Cardiac muscle cell (in vitro differentiated cells and primary cell): ENCODE data around the gene CYTH1. TPM values are rescaled to one million over a fixed set of nuclear protein-coding genes. Genes with fewer than 3 reads are reported as not detected.

Source experiments
- DNase-seq, 2 donors: peaks; one replicate each; pipeline versions ENCODE4 v3.0.0 to v3.0.0-alpha.2; 2010 to 2017; ENCODE audit warnings: low read depth in 1 of 2, low spot score in 1 of 2
- H3K27ac ChIP-seq: fragments of 200-600 bp; sonication (generic); 2 replicates; pipeline ENCODE4 v1.5.1; 2016
- H3K27me3 ChIP-seq: fragments of 200-600 bp; sonication (generic); 2 replicates; pipeline ENCODE4 v1.6.0; 2016; ENCODE audit warnings: control low read depth
- H3K36me3 ChIP-seq: fragments of 200-600 bp; sonication (generic); 2 replicates; pipeline ENCODE4 v1.5.1; 2016; ENCODE audit warnings: control low read depth
- H3K4me1 ChIP-seq: fragments of 200-600 bp; sonication (generic); 2 replicates; pipeline ENCODE4 v1.8.1; 2017; ENCODE audit warnings: low read depth, mild to moderate bottlenecking, mixed run types
- H3K4me3 ChIP-seq: fragments of 200-600 bp; sonication (generic); 2 replicates; pipeline ENCODE4 v1.5.1; 2016; ENCODE audit warnings: mild to moderate bottlenecking
- H3K9me3 ChIP-seq: fragments of 200-600 bp; sonication (generic); 2 replicates; pipeline ENCODE4 v1.5.1; 2017; ENCODE audit warnings: low read depth, mild to moderate bottlenecking, control low read depth
- CTCF ChIP-seq: IDR thresholded peaks from 2 replicates; pipeline ENCODE4 v1.5.1; 2012; ENCODE audit warnings: low read depth, mild to moderate bottlenecking, low read length
- polyA plus RNA-seq: library from polyadenylated mRNA; unstranded; fragments of >200 nt; fragmentation: Nextera tagmentation; extraction: Ambion mirVana; gene quantifications from 2 replicates; pipeline ENCODE4 v1.2.1, GENCODE V29; 2016
- total RNA-seq: library from RNA; depleted of rRNA; stranded (reverse); fragments of >200 nt; gene quantifications from 2 replicates; pipeline ENCODE4 v1.2.3, GENCODE V29; 2016

CYTH1 gene
- total and polyA plus RNA-seq, 2 experiments from 2014 or later: 21.9 to 39.6 TPM

GRCh38 chr17:78726513-78726912 lies 55.6 kb downstream of the CYTH1 start:
- Histone ChIP-seq H3K27ac (no peak overlapping the region), H3K27me3 (no peaks in the 10 kb centered on the region), H3K9me3 (no peaks in the 10 kb centered on the region), H3K4me1 (peaks cover 38% of the 10 kb centered on the region), H3K4me3 (no peak overlapping the region), H3K36me3 (no peaks in the 10 kb centered on the region)
- no peak for DNase-seq
- TF ChIP-seq CTCF: no peak

GRCh38 chr17:78725448-78726021 lies 56.5 kb downstream of the CYTH1 start:
- no peak overlapping the region for H3K27ac ChIP-seq
- no peak for TF ChIP-seq CTCF
- H3K27me3 ChIP-seq: no peaks in the 10 kb centered on the region
- no peak for DNase-seq
- no peak overlapping the region for H3K4me3 ChIP-seq
- H3K36me3 ChIP-seq: no peaks in the 10 kb centered on the region
- peaks cover 38% of the 10 kb centered on the region for H3K4me1 ChIP-seq
- H3K9me3 ChIP-seq: no peaks in the 10 kb centered on the region

- DNase-seq: no peak
- Histone ChIP-seq H3K27me3 (no peaks in the 10 kb centered on the region), H3K4me1 (peaks cover 38% of the 10 kb centered on the region), H3K27ac (no peak overlapping the region), H3K36me3 (no peaks in the 10 kb centered on the region), H3K4me3 (no peak overlapping the region), H3K9me3 (no peaks in the 10 kb centered on the region)
- no peak for TF ChIP-seq CTCF
Measured at GRCh38 chr17:78724999-78725398, 57.1 kb downstream of the CYTH1 start.

- no peak for DNase-seq
- no peak overlapping the region for H3K4me3 ChIP-seq
- H3K27me3 ChIP-seq: no peaks in the 10 kb centered on the region
- no peak overlapping the region for H3K27ac ChIP-seq
- H3K36me3 ChIP-seq: no peaks in the 10 kb centered on the region
- no peaks in the 10 kb centered on the region for H3K9me3 ChIP-seq
- H3K4me1 ChIP-seq: peaks cover 34% of the 10 kb centered on the region
- TF ChIP-seq CTCF: no peak
Measured at GRCh38 chr17:78724544-78724943, 57.5 kb downstream of the CYTH1 start.

GRCh38 chr17:78723957-78724356 lies 58.1 kb downstream of the CYTH1 start:
- no peaks in the 10 kb centered on the region for H3K36me3 ChIP-seq
- no peaks in the 10 kb centered on the region for H3K27me3 ChIP-seq
- H3K9me3 ChIP-seq: no peaks in the 10 kb centered on the region
- peaks cover 32% of the 10 kb centered on the region for H3K4me1 ChIP-seq
- no peak for TF ChIP-seq CTCF
- H3K4me3 ChIP-seq: no peak overlapping the region
- no peak for DNase-seq
- H3K27ac ChIP-seq: no peak overlapping the region
